Midbrain (tissue), 1 donor: Measurements from ENCODE around the gene NRP1.

Experiments
- DNase-seq: peaks from one replicate; lab custom pipeline; 2025; lab: John Stamatoyannopoulos, UW

Gene NRP1

DNA sequence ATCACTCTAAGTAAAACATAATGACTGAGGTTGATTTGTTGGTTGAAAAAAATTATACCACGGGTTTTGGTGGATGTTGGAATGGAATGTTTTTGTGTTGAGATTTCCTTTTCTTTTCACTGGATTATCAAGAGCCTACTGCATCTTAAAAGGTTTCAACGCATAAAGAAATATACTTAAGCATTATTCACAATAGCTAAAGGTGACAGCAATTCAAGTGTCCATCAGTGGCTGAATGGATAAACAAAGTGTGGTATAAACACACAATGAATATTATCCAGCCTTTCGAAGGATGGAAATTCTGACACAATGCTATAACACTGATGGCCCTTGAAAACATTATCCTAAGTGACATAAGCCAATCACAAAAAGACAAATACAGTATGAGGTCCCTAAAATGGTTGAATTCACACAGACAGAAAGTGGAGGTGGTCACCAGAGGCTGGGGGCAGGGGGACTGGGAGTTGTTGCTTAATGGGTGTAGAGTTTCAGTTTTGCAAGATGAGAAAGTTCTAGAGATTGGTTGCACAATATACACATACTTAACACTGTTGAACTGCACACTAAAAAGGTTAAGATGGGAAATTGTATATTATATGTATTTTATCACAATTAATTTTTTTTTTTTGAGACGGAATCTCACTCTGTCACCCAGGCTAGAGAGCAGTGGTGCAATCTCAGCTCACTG, 122.3 kb downstream of the NRP1 start:
- no peak for DNase-seq

DNA sequence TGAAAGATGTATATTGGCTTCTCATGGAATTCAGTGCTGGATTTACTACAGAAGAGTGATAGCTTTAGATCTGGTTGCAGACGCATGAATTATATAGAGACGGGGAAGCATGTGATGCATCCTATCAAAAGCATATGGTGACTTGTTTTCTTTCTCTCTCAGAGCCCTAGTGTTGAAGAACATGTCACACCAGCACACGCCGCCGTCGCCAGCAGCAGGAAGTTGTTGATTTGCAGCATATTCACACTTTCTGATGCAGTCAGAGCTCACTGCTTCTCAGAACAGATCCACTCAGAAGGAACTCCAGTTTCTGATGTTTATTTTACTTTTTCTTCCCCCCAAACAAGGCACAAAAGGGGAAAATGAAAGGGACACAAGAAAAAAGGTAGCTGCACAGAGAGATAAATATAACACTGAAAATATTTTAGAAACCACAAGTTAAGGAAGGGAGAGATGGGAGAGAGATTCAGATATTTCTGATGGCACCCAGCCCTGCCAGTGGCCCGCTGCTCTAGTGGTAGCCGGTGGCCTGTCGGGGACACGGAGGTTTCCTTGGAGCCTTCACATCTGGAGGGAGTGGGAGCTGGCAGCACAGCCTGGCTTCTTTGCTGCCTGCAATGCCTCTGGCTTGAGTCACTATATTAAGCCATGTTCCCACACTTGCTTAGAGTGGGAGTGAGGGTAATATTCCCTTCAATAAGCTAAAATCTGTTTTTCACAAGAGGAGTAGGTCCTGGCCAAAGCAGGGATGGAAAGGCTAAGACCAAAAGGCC, 123.2 kb downstream of the NRP1 start:
- no peak for DNase-seq

DNA sequence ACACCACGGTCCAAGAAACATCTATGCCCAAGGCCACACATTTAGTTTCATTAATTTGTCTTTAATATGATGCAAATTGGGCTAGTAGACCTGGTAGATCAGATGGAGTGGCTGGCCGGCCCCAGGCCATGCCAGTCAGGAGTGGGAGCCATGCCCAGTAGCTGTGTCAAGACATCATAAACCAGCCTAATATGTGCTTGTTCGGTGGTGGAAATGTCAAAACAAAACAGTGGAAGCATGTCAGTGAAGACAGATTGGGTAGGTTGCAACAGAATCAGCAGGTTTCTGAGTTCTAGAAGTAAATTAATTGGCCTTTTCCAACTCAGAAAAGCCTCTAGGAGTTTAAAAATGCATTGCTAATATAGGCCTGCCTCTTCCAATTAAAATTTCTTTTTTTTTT, 124.7 kb downstream of the NRP1 start:
- no peak for DNase-seq

DNA sequence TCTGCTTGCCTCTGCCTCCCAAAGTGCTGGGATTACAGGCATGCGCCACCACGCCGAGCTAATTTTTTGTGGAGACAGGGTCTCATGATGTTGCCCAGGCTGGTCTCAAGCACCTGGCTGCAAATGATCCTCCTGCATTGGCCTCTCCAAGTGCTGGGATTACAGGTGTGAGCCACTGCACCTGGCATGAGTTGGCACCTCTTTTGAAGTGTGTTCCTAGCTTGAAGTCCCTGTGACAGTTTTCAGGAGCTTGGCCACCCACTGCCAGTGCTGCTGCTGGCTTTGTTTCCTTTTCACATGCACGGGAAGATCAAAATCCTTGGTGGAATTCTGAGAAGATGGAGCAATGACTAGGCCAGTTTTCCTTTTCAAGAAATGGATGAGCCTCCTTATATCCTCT, 126.3 kb downstream of the NRP1 start:
- no peak for DNase-seq

DNA sequence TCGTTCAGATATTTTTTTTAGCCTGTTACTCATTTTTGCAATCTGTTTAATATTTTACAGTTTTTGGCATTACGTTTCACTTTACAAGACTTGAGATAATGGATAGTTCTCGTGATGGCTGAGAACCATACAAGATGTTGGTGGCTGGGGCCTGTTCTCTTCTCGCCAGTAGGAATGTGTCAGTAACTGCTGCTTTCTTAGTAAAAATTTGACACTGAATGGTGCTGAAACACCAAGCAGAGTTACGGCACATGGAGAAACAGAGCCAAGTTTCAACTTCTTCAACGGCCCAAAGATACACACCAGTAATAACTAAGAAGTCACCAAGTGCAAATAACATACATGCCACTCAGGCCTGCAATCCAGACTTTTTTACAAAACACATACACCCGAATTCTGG, 130.4 kb downstream of the NRP1 start:
- DNase-seq = no peak

DNA sequence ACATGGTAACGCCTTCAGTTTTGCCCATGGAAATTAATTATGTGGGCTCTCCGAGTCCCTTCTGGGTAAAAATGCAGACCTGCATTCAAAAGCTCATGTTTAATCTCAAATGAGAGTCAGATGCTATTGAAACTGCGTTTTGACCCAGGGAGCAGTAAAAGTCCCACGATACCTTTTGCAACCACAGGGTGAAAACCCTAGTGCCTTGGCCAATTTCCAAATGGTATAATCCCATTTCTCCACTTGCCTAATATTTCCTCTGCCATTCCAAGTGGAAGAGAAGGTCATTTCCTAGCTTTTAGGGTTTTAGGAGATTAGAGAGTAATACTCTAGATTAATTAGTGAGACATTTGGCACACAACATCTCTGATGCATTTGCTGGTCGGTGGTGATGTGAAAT, 132.5 kb downstream of the NRP1 start:
- no peak for DNase-seq

DNA sequence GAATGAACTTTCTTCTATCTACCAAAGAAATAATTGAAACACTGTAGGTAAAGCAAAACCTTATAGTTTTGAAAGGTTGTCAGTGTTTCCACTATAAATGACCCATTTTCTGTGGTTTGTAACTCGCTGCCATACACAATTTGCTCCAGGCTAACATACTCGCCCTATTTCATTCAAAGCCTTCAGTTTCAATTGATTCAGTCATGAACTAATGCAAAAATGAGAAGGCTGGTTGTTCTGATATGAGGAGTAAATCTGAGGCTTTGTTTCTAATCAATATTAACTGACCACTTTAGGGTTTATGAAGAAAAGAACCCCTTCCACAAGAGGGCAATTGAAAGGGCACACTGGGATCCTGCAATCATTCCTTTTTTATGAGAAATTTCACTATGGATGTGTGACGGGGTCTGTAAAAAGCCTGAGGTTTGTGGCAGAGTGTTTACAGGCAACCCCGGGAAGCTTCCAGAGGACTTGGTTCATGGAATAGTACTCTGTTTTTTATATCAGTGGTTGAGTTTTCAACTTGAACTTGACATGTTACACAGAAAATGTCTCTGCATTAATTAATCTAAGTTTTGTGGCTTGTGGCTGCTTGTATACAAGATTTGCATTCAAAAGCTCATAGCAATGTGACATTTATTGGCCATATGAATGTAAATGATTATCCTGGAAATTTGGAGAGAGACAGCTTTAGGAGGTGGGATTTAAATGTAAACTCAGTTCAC, 133.2 kb downstream of the NRP1 start:
- no peak for DNase-seq

DNA sequence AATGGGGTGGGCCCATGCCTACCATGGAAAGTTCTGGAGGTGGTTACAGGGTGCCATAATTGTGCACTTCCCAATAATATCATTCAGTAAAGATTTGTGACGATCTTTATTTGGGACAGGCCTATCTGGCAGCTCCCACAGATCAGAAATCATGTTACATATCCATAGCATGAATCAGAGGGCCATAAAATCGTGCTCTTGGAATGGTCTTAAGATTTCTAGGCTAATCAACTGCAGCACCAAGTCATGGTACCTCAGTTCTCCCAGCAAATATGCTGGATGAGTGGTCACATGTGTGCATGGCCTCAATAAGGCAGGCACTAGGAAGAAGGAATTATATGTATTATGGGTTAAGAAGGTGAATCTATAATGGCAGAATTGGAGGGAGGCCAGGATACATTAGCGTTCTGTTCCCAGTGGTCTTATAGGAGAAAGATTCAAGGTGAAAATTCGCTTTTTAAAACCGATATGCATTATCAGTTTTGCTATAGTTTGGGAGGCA, 134.7 kb downstream of the NRP1 start:
- DNase-seq = no peak

DNA sequence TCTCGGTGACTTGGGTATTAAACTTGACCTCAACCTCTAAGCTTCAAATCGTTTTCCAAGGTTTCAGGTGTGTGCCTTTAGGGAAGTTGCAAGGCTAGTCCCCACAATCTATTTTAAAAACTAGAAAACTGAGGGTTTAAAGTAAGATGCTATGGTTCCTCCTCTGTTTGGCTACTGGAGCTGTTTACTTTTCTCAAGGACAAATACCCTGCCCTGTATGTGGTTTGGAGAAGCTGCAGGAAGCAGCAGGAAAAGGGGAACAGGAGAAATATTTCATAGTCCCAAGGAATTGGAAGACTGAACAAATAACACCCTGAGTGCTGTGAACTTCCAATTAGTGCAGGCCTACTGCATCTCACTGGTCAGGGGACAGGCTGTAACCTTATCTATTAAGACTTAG, 135.9 kb downstream of the NRP1 start:
- DNase-seq = no peak

DNA sequence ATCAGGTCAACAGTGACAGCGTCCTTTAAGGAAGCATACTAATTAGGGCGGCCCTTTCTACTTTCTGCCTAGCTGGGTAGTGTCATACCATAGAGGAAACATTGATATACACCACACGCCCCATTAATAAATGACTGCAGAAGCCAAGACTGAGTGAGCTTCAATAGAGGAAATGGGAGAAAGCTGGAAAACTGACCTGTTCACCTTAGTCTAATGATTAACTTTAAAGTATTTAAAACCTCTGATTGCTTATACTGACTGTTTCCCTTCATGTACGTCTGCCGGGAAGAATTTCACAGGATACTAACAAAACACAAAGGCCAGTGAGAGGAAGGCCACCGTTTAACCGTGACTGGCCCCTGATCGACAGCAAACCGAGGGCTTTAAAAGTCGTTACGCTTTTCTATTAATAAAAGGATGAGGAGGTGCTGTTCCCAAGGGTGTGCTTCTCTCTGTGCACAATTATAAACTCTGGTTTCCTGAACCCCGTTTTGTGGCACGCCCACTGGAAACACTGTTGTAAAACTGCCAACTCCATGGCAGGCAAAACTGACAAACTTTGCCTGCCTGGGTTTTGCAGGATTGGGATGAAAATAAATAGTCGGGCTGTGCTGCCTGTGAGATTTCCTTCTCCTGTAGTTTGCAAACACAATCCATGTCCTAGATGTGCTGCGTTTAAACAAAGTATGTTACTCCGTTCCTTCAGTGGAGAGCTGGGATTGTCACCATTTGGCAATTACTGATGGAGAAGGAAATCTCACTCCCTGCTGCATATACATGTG, 137.6 kb downstream of the NRP1 start:
- no peak for DNase-seq

DNA sequence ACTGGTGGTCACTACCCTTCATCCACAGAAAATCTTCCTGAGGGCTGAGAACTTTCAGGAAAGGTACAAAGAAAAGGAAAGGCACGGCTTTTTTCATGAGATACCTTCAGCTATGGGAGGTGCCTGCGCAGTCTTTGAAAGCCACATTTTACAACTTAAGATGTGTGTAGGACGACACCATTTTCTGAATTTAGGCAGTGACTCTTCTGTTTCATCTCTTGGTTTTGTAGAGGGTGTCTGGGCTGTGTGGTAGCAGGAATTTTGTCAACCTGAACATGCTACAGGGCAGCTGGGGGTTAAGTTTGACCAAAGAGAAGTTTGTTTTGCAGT, 138.1 kb downstream of the NRP1 start:
- no peak for DNase-seq

DNA sequence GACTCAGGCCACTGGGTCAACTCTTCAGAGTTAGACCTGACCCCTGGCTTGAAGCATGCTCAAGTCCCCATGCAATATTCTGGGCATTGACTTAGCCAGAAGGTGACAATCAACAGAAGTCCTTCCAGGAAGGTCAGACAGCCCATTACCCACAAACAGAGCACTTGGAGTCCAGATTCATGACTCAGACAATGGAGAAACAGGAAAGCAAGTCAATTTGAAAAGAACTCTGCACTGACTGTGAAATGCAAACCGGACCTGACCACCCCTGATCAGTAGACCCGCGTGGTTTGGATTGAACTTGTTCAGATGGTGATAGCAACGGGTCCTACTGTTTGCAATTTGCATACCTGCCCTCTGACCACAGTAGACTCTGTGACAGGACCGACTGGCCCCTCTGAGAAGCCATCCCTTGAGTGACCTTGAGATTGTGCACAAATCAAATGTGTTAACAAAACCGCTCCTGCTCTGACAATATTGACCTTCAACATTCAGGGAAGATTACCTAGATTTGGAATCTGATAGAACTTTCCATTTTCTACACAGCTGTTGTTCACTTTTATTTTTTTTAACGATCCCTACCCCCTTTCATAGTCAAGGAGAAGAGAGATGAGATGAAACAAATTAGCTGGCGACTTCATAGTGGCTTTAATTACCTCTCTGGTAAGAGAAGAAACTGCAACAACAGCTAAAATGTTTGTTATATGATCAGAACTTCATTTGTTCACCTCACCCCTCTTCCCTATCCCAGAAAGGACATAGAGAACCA, 138.7 kb downstream of the NRP1 start:
- DNase-seq = no peak

DNA sequence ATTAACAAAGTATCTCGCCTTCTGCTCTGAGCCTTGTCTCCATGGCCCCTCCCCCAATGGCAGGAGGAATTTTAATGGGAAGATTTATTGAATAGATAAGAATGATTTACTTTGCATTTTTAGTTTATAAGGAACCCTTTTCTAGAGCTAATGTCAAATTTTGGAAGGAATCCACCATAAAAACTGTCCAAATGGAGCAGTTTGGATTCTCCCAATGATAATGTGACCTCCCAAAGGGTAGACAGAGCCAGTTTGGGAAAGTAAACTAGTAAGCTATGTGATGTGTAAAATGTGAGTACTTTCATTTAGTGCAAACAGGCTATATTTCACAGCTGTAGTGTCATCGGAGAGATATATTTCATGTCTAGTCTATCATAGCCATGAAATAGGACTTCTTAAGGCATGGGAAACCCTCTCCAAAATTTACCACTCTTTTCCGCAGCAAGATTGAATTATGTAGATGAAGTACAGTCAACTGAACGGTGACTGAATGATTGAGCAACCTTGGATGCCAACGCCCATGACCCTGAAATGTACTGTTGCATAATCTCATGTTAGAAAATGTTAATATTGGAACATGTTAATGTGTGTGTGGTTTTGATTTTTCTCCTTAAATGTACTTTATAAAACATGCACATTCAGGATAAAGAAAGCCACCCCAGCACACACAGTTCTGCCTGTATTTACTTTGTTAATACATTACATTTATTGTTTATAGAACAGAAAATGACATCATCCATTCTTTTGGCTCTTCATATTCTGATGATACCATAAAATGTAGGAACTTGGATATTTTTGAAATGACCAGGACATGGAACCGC, 140.6 kb downstream of the NRP1 start:
- no peak for DNase-seq

DNA sequence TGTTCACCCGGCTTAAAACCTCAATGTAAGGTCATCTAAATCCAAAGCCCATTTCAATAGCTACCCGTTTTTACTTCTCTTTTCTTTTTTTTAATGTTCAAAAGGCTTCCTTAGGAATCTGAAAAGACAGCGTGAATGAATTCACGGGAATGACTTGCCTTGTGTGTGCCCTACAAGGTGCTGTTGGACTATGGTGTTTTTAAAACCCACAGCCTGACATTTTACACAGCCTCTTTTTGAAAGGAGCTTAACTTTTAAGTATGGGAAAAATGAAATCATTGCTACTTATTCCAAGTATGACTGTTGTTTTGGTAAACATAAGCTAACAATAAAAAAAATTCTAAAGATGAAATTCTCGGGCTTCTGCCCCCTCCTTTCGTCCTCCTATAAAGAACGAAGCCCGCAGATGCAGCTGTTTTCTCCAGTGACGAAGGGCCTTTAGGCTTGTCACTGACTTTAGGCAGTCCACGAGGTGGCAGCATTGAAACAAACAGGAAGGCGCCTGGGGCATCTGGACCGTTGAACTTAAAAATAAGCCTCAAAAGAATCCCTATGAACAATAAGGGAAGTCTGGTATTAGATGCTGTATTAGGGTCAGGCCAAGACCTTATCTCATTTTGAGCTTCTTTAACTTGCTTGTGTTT, 141.3 kb downstream of the NRP1 start:
- DNase-seq = peak; percentile 78

DNA sequence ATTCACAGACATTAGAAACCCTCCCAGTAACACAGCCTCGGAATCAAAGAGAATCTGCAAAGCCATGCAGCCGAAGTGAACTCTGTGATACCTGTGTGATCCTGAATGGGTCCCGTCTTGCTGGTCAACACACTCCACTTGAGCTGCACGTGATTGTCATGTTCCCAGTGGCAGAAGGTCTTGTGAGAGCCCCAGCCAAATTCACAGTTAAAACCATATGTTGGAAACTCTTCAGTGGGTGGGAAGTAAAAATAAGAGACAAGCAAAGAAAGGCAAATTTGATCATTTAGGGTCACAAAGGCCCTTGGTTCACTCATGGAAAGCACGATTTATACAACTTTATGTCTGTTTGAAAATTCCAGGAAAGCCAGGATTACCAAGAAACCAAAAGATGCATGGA, 142.3 kb downstream of the NRP1 start:
- no peak for DNase-seq

DNA sequence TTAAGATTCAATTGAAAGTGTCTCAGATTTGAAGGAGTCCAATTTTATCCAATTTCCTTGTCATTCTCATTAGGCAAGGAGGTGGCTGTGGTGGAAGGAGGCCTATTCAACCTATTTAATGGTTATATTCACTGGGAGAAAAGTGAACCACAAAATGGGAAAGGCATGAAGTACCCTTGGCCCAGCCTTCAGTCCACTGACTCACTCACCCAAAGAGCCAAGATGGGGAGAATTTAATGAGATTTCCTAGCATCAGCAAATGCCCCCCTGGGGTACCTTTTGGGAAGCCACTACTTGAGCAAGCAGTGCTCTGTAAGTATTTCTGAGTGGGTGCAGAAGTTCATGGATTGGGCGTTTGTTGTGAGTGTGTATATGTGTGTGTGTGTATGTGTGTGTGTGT, 144.1 kb downstream of the NRP1 start:
- no peak for DNase-seq

DNA sequence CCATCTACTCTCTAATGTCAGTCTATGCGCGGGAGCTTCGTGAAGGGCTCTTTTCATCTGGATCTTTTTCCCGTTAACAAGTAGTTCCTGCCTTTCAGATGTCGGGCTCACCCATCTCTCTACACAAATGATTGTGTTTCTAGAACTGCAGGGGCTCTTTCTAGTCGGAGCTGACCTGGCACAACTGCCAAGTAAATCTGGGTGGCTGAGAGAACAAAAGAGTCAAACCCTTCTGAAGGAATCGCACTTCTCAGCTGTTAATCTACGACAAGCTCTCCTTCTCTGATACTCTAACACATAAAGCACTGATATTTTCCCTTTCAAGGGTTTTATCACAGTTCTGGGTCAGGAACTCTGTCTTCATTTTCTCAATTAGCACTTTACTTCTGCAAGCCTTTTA, 144.7 kb downstream of the NRP1 start:
- DNase-seq = no peak

DNA sequence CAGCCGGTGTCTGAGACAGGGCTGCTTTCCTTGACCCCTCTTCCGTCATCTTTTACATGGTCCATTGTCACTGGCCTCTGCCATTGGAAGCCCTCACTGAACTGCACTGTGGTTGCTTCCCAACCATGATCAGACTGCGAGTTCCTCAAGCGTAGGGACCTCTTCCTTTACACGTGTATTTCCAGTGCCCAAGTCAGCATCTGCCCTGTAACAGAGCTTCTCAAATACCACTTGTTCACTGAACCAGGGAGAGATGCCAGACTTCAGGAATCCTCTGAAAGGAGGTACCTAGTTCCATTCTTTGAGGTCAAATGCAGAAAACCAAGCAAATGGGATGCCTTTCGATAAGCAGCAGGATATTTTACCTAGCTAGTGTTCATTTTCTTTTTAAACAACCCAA, 145.1 kb downstream of the NRP1 start:
- no peak for DNase-seq

DNA sequence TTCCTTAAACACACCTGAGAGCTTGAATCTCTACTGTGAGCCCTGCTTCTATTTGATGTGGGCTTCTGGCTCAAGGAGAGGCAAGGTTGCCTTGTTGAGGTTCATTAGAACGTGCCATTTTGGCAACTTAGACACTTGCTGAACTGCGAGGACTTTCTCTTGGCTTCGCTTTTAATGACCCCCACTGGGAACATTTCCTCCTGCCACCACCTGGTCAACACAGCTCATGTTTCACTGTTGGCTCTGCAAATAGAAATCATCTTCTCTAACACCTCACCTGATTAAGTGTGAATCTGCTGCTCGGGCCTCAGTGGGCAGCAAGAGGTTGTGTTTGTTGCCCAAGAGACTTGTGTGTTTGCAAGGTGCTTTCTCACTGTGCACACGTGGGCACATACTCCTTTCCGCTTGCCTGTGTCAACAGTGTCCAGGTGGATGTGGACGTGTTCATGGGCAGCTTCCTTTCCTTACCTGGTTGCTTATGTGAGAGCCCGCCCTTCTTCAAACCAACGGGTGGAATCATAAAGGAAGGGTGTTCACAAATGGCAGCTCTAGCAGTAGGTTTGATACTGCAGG, 147.0 kb downstream of the NRP1 start:
- no peak for DNase-seq

DNA sequence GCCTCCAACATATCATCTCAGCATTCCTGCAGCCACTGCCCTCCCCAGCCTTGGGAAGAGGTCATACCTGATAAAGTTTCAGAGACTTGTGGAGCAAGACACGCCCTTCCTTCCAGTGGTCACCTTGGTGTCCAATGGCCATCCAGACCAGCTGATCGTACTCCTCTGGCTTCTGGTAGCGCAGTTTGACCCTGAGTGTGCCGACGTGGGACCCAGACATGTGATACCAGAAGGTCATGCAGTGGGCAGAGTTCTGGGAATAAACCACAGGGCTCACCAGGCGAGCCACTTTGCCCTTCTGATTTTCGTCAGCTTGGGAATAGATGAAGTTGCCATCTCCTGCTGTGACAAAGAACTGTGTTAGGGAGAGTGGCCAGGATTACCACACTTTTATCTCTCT, 148.3 kb downstream of the NRP1 start:
- DNase-seq = no peak
